ENCODE results near the gene LMX1A. TPM values are rescaled to one million over a fixed set of nuclear protein-coding genes. Genes with fewer than 3 reads are reported as not detected.

Gene LMX1A
- total RNA-seq, 1 donor from 2014 or later: 0.11 TPM

GRCh38 chr1:165235777-165236291, 120.7 kb downstream of the LMX1A start:
- no peak for DNase-seq
- H3K4me3 ChIP-seq: peak overlapping the region; percentile 60
- peaks cover 72% of the 10 kb centered on the region for H3K27me3 ChIP-seq (ENCODE audit: low read depth)
- no peak overlapping the region for H3K27ac ChIP-seq (replicated peaks)
- H3K4me1 ChIP-seq: peaks cover 14% of the 10 kb centered on the region
- no peaks in the 10 kb centered on the region for H3K36me3 ChIP-seq
- TF ChIP-seq, protein P1, sequence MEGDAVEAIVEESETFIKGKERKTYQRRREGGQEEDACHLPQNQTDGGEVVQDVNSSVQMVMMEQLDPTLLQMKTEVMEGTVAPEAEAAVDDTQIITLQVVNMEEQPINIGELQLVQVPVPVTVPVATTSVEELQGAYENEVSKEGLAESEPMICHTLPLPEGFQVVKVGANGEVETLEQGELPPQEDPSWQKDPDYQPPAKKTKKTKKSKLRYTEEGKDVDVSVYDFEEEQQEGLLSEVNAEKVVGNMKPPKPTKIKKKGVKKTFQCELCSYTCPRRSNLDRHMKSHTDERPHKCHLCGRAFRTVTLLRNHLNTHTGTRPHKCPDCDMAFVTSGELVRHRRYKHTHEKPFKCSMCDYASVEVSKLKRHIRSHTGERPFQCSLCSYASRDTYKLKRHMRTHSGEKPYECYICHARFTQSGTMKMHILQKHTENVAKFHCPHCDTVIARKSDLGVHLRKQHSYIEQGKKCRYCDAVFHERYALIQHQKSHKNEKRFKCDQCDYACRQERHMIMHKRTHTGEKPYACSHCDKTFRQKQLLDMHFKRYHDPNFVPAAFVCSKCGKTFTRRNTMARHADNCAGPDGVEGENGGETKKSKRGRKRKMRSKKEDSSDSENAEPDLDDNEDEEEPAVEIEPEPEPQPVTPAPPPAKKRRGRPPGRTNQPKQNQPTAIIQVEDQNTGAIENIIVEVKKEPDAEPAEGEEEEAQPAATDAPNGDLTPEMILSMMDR (IDR thresholded peaks at IDR 0.05; ENCODE audit: borderline replicate concordance): no peak
- intact Hi-C loops (cut with micrococcal nuclease): no loop called here
- H3K9me3 ChIP-seq (replicated peaks): no peaks in the 10 kb centered on the region

DNA sequence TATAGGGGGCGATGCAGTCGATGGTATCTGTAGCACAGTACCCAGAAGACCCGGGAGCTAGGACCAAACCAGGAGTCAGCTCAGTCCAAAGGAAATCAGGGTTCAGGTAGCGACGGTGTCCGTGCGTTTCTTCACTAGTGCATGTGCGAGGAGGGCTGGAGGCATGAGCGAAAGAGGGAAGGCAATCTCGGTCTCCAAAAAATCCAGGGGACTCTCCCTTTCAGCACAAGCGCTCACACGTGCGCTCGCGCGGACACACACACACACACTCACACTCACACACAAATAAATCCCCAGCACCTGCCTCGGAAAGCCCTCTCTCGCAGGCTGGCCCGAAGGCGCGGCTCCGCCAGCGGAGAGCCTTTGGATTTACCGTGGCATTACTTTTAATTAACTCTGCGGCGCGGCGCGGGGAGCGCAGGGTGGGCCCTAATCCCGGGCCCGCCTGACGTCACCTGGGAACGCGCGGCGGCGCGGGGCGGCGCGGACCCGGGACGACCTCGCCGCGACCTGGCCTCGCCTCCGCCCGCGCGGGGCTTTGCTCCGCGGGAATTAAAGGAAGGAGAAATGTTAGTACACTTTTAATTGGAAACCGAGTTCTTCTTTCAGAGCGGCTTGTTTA, 121.2 kb downstream of the LMX1A start:
- intact Hi-C loops (cut with micrococcal nuclease): no loop called here
- H3K4me1 ChIP-seq: peaks cover 11% of the 10 kb centered on the region
- no peaks in the 10 kb centered on the region for H3K36me3 ChIP-seq
- H3K27me3 ChIP-seq (ENCODE audit: low read depth): peaks cover 72% of the 10 kb centered on the region
- no peaks in the 10 kb centered on the region for H3K9me3 ChIP-seq (replicated peaks)
- DNase-seq: no peak
- no peak overlapping the region for H3K27ac ChIP-seq (replicated peaks)
- TF ChIP-seq, protein P1 (IDR thresholded peaks at IDR 0.05; ENCODE audit: borderline replicate concordance): no peak
- peak overlapping the region; percentile 60 for H3K4me3 ChIP-seq

DNA sequence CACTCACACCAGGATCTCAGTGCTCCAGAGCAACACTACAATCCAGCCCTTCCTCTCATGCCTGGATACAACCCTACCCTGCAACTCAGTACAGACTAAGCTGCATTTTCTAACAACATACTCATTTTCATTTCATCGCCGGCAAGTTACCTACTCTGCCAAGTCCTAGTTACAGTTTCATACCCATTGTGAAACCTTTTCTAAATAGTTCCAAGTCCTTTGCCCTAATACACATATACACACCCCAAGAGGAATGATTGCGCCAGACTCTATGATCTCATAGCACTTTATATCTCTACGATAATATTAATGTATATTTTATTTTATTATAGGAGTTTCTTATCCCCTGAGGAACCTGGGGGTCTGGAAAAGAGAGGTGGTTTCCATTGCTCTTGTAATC, 122.4 kb downstream of the LMX1A start:
- H3K4me3 ChIP-seq: no peak overlapping the region
- H3K9me3 ChIP-seq (replicated peaks): no peaks in the 10 kb centered on the region
- TF ChIP-seq, protein P1 (IDR thresholded peaks at IDR 0.05; ENCODE audit: borderline replicate concordance): no peak
- H3K27me3 ChIP-seq (ENCODE audit: low read depth): peaks cover 72% of the 10 kb centered on the region
- H3K36me3 ChIP-seq: no peaks in the 10 kb centered on the region
- intact Hi-C loops (cut with micrococcal nuclease): no loop called here
- no peak overlapping the region for H3K27ac ChIP-seq (replicated peaks)
- no peak for DNase-seq
- peaks cover 11% of the 10 kb centered on the region for H3K4me1 ChIP-seq

- Histone ChIP-seq H3K9me3 (replicated peaks) (no peaks in the 10 kb centered on the region), H3K27ac (replicated peaks) (no peak overlapping the region), H3K27me3 (ENCODE audit: low read depth) (peaks cover 33% of the 10 kb centered on the region), H3K4me3 (no peak overlapping the region), H3K4me1 (no peaks in the 10 kb centered on the region), H3K36me3 (no peaks in the 10 kb centered on the region)
- intact Hi-C loops (cut with micrococcal nuclease): no loop called here
- DNase-seq: no peak
- TF ChIP-seq, protein P1 (IDR thresholded peaks at IDR 0.05; ENCODE audit: borderline replicate concordance): no peak
Observed at GRCh38 chr1:165228676-165229075, 127.8 kb downstream of the LMX1A start.

GRCh38 chr1:165228111-165228655, 128.3 kb downstream of the LMX1A start:
- no peaks in the 10 kb centered on the region for H3K4me1 ChIP-seq
- H3K27ac ChIP-seq (replicated peaks): no peak overlapping the region
- H3K36me3 ChIP-seq: no peaks in the 10 kb centered on the region
- H3K27me3 ChIP-seq (ENCODE audit: low read depth): peaks cover 28% of the 10 kb centered on the region
- no peak for DNase-seq
- TF ChIP-seq, protein P1 (IDR thresholded peaks at IDR 0.05; ENCODE audit: borderline replicate concordance): no peak
- H3K4me3 ChIP-seq: no peak overlapping the region
- no peaks in the 10 kb centered on the region for H3K9me3 ChIP-seq (replicated peaks)
- intact Hi-C loops (cut with micrococcal nuclease): no loop called here
